PC-3 (cell line): ENCODE data around the gene SLC6A4.

Experiments used
- EZH2phosphoT487 ChIP-seq: fragments of 300-600 bp; sonication (generic); IDR thresholded peaks from 2 replicates; pipeline ENCODE4 v1.6.1; 2018; ENCODE audit warnings: mild to moderate bottlenecking, antibody characterized with exemption, low read length, borderline replicate concordance
- TF ChIP-seq, protein P1 (sequence below): fragments of 300-600 bp; sonication (generic); conservative IDR thresholded peaks from 2 replicates; pipeline ENCODE4 v1.5.1; 2017; ENCODE audit warnings: antibody characterized with exemption, low read depth, mild to moderate bottlenecking, low read length

DNA sequence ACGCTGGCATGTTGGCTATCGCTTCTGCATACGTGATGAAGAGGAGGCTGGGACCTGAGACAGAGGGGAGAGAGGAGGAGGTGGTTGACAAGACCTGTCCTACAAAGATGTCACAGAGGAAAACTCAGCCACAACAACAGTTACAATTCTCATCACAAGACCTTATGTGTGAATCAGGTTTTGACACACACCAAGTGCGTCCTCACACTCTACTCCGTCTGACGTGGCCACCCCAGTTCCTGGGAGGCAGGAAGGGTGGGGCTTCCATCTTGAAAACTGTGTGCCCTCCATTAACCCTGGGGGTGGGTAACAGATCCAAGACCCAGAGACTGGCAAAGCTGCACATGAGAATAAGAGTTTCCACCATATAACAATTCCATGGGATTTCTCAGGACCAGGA, 24.1 kb downstream of the SLC6A4 start:
- TF ChIP-seq, protein P1, sequence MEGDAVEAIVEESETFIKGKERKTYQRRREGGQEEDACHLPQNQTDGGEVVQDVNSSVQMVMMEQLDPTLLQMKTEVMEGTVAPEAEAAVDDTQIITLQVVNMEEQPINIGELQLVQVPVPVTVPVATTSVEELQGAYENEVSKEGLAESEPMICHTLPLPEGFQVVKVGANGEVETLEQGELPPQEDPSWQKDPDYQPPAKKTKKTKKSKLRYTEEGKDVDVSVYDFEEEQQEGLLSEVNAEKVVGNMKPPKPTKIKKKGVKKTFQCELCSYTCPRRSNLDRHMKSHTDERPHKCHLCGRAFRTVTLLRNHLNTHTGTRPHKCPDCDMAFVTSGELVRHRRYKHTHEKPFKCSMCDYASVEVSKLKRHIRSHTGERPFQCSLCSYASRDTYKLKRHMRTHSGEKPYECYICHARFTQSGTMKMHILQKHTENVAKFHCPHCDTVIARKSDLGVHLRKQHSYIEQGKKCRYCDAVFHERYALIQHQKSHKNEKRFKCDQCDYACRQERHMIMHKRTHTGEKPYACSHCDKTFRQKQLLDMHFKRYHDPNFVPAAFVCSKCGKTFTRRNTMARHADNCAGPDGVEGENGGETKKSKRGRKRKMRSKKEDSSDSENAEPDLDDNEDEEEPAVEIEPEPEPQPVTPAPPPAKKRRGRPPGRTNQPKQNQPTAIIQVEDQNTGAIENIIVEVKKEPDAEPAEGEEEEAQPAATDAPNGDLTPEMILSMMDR, result no peak
- no peak for TF ChIP-seq EZH2phosphoT487
